Peyer's patch (tissue), 4 donors: Measurements from ENCODE around the gene ETNK1. TPM values are rescaled to one million over a fixed set of nuclear protein-coding genes. Genes with fewer than 3 reads are reported as not detected.

Source experiments
- DNase-seq, 3 donors: peaks; one replicate each; pipeline ENCODE4 v3.0.0-alpha.2; 2017 to 2019
- H3K27ac ChIP-seq, 4 donors: fragments of 200-600 bp; sonication (generic); one replicate each; pipeline ENCODE4 v1.5.1; 2016 to 2019
- H3K27me3 ChIP-seq, 2 donors: fragments of 200-600 bp; sonication (generic); one replicate each; pipeline ENCODE4 v1.5.1; 2019
- H3K36me3 ChIP-seq, 3 donors: fragments of 200-600 bp; sonication (generic); one replicate each; pipeline ENCODE4 v1.5.1; 2016 to 2019
- H3K4me1 ChIP-seq, 4 donors: fragments of 200-600 bp; sonication (generic); one replicate each; pipeline ENCODE4 v1.5.1; 2016 to 2019
- H3K4me3 ChIP-seq, 4 donors: fragments of 200-600 bp; sonication (generic); 1 replicate in 3 of 4; 2 replicates in 1 of 4; pipeline ENCODE4 v1.5.1; 2016 to 2019; ENCODE audit warnings: mild to moderate bottlenecking in 1 of 4
- H3K9me3 ChIP-seq, 4 donors: fragments of 200-600 bp; sonication (generic); one replicate each; pipeline ENCODE4 v1.5.1; 2016 to 2019; ENCODE audit warnings: mild to moderate bottlenecking in 1 of 4
- CTCF ChIP-seq, 6 experiments: fragments of 450-650 bp in 4 of 6; fragments of 200-600 bp in 2 of 6; sonication (generic) in 1 of 6; IDR thresholded peaks; one replicate each; pipeline ENCODE4 v1.5.1; 2017 to 2019; ENCODE audit warnings: antibody characterized with exemption in 6 of 6, mild to moderate bottlenecking in 3 of 6, moderate library complexity in 1 of 6
- POLR2A ChIP-seq, 2 donors: fragments of 450-650 bp; IDR thresholded peaks; one replicate each; pipeline ENCODE4 v1.5.1; 2017; ENCODE audit warnings: antibody characterized with exemption in 2 of 2, mild to moderate bottlenecking in 2 of 2, moderate library complexity in 2 of 2
- total RNA-seq, 4 donors: library from RNA; depleted of rRNA; stranded (reverse); fragments of >200 nt; gene quantifications; one replicate each; pipeline ENCODE4 v1.1.0, GENCODE V29; 2016

Gene ETNK1
- total RNA-seq, 4 donors from 2014 or later, result 48.5 to 73.3 (median 58.4) TPM

- no peak overlapping the region for H3K27ac ChIP-seq
- H3K4me1 ChIP-seq, result no peaks in the 10 kb centered on the region
- no peaks in the 10 kb centered on the region for H3K36me3 ChIP-seq
- no peak overlapping the region for H3K4me3 ChIP-seq
- no peak for DNase-seq
- H3K27me3 ChIP-seq, result no peaks in the 10 kb centered on the region
- H3K9me3 ChIP-seq, result no peaks in the 10 kb centered on the region
- TF ChIP-seq POLR2A (IDR thresholded peaks at IDR 0.05) (no peak), CTCF (IDR thresholded peaks at IDR 0.05) (no peak)
These were observed 9.9 kb downstream of the ETNK1 start for GRCh38 chr12:22634883-22635282.

GRCh38 chr12:22635812-22636211 lies 10.8 kb downstream of the ETNK1 start:
- no peak overlapping the region for H3K4me3 ChIP-seq
- DNase-seq, result no peak
- H3K27ac ChIP-seq, result no peak overlapping the region
- H3K9me3 ChIP-seq, result no peaks in the 10 kb centered on the region
- TF ChIP-seq POLR2A (IDR thresholded peaks at IDR 0.05), result no peak
- no peak for TF ChIP-seq CTCF (IDR thresholded peaks at IDR 0.05)
- no peaks in the 10 kb centered on the region for H3K4me1 ChIP-seq
- no peaks in the 10 kb centered on the region for H3K27me3 ChIP-seq
- no peaks in the 10 kb centered on the region for H3K36me3 ChIP-seq

- H3K27ac ChIP-seq, result no peak overlapping the region
- H3K27me3 ChIP-seq, result no peaks in the 10 kb centered on the region
- no peak overlapping the region for H3K4me3 ChIP-seq
- H3K36me3 ChIP-seq, result peaks cover 0 to 5% (median 0%) of the 10 kb centered on the region in 3 donors
- no peak for DNase-seq
- H3K9me3 ChIP-seq, result no peaks in the 10 kb centered on the region
- no peaks in the 10 kb centered on the region for H3K4me1 ChIP-seq
- TF ChIP-seq POLR2A (IDR thresholded peaks at IDR 0.05) (no peak), CTCF (IDR thresholded peaks at IDR 0.05) (no peak)
These were observed 15.9 kb downstream of the ETNK1 start for GRCh38 chr12:22640851-22641250.

GRCh38 chr12:22641353-22642053 lies 16.5 kb downstream of the ETNK1 start:
- H3K4me1 ChIP-seq, result no peaks in the 10 kb centered on the region
- peaks cover 0 to 8% (median 0%) of the 10 kb centered on the region in 3 donors for H3K36me3 ChIP-seq
- H3K4me3 ChIP-seq, result no peak overlapping the region
- no peak for TF ChIP-seq POLR2A (IDR thresholded peaks at IDR 0.05)
- no peaks in the 10 kb centered on the region for H3K9me3 ChIP-seq
- H3K27ac ChIP-seq, result no peak overlapping the region
- DNase-seq, result no peak
- no peaks in the 10 kb centered on the region for H3K27me3 ChIP-seq

- Histone ChIP-seq H3K4me1 (no peaks in the 10 kb centered on the region), H3K27ac (no peak overlapping the region), H3K4me3 (no peak overlapping the region), H3K36me3 (peaks cover 0 to 16% (median 0%) of the 10 kb centered on the region in 3 donors), H3K27me3 (no peaks in the 10 kb centered on the region), H3K9me3 (no peaks in the 10 kb centered on the region)
- no peak for TF ChIP-seq POLR2A (IDR thresholded peaks at IDR 0.05)
- TF ChIP-seq CTCF (IDR thresholded peaks at IDR 0.05), result no peak
- DNase-seq, result no peak
These were observed 23.7 kb downstream of the ETNK1 start for GRCh38 chr12:22648668-22649067.

- H3K9me3 ChIP-seq, result no peaks in the 10 kb centered on the region
These were observed 28.1 kb downstream of the ETNK1 start for GRCh38 chr12:22653075-22653474.

More at GRCh38 chr12:22653075-22653474, 28.1 kb downstream of the ETNK1 start:
- H3K27ac ChIP-seq, result no peak overlapping the region
- no peak for DNase-seq
- peaks cover 0 to 4% (median 0%) of the 10 kb centered on the region in 3 donors for H3K36me3 ChIP-seq
- no peak overlapping the region for H3K4me3 ChIP-seq
- H3K27me3 ChIP-seq, result no peaks in the 10 kb centered on the region
- no peaks in the 10 kb centered on the region for H3K4me1 ChIP-seq
- TF ChIP-seq CTCF (IDR thresholded peaks at IDR 0.05) (no peak), POLR2A (IDR thresholded peaks at IDR 0.05) (no peak)
